ENCODE data around the gene B9D2.

Gene B9D2

GRCh38 chr19:41324231-41324702, 39.7 kb downstream of the B9D2 start:
- ATAC-seq: no peak
- TF ChIP-seq ZC3H10 (CRISPR knock-in tag; IDR thresholded peaks at IDR 0.05) (no peak), POU6F1 (CRISPR knock-in tag; IDR thresholded peaks at IDR 0.05; ENCODE audit: borderline replicate concordance, low read depth) (no peak), ZFP3 (CRISPR knock-in tag; IDR thresholded peaks at IDR 0.05) (no peak), ZFP30 (CRISPR knock-in tag; IDR thresholded peaks at IDR 0.05) (no peak), SNAI2 (CRISPR knock-in tag; IDR thresholded peaks at IDR 0.05) (no peak), ISL1 (CRISPR knock-in tag; IDR thresholded peaks at IDR 0.05) (no peak)

GRCh38 chr19:41323430-41324125, 40.4 kb downstream of the B9D2 start:
- ATAC-seq: peak; percentile 74
- peak; percentile 35; the same call in 1 of the 2 replicates for TF ChIP-seq CSDC2 (CRISPR knock-in tag; IDR thresholded peaks at IDR 0.05)
- TF ChIP-seq PATZ1 (CRISPR knock-in tag; IDR thresholded peaks at IDR 0.05; ENCODE audit: borderline replicate concordance): peak; percentile 99
- no peak for TF ChIP-seq CREB5 (CRISPR knock-in tag; IDR thresholded peaks at IDR 0.05; ENCODE audit: low read depth)
- no peak for TF ChIP-seq OSR1 (CRISPR knock-in tag; IDR thresholded peaks at IDR 0.05)
- peak; percentile 81 for TF ChIP-seq TCF4 (CRISPR knock-in tag; IDR thresholded peaks at IDR 0.05; ENCODE audit: borderline replicate concordance)

- ATAC-seq: peak; percentile 2
- no peak for TF ChIP-seq ZNF8 (CRISPR knock-in tag; IDR thresholded peaks at IDR 0.05)
- no peak for TF ChIP-seq ARNTL (CRISPR knock-in tag; IDR thresholded peaks at IDR 0.05; ENCODE audit: borderline replicate concordance, low read depth)
- no peak for TF ChIP-seq PATZ1 (CRISPR knock-in tag; IDR thresholded peaks at IDR 0.05; ENCODE audit: borderline replicate concordance)
- no peak for TF ChIP-seq GLIS3 (CRISPR knock-in tag; IDR thresholded peaks at IDR 0.05)
- no peak for TF ChIP-seq RARB (CRISPR knock-in tag; IDR thresholded peaks at IDR 0.05)
- TF ChIP-seq POU6F1 (CRISPR knock-in tag; IDR thresholded peaks at IDR 0.05; ENCODE audit: borderline replicate concordance, low read depth): no peak
- no peak for TF ChIP-seq ZNF565 (CRISPR knock-in tag; conservative IDR thresholded peaks at IDR 0.05; ENCODE audit: low read depth)
- no peak for TF ChIP-seq CSRNP3 (CRISPR knock-in tag; IDR thresholded peaks at IDR 0.05)
- no peak for TF ChIP-seq ZNF70 (CRISPR knock-in tag; IDR thresholded peaks at IDR 0.05)
- TF ChIP-seq TCF4 (CRISPR knock-in tag; IDR thresholded peaks at IDR 0.05; ENCODE audit: borderline replicate concordance): no peak
- no peak for TF ChIP-seq ESRRG (CRISPR knock-in tag; IDR thresholded peaks at IDR 0.05)
- TF ChIP-seq TSHZ2 (CRISPR knock-in tag; IDR thresholded peaks at IDR 0.05): no peak
- TF ChIP-seq CREB5 (CRISPR knock-in tag; IDR thresholded peaks at IDR 0.05; ENCODE audit: low read depth): no peak
- no peak for TF ChIP-seq CSDC2 (CRISPR knock-in tag; IDR thresholded peaks at IDR 0.05)
- no peak for TF ChIP-seq TOX (CRISPR knock-in tag; IDR thresholded peaks at IDR 0.05; ENCODE audit: borderline replicate concordance)
Observed at GRCh38 chr19:41323023-41323422, 40.9 kb downstream of the B9D2 start.

Data from SK-N-SH treated with all-trans-retinoic acid at 6 μM for 48 hours (cell line).